GM12865 (cell line): Measurements from ENCODE around the gene ERCC6L2.

Experiments used
- DNase-seq: peaks from one replicate; pipeline ENCODE4 v3.0.0; 2010; ENCODE audit warnings: low read depth
- H3K4me3 ChIP-seq: 2 replicates; pipeline ENCODE4 v1.5.1; 2011; ENCODE audit warnings: mild to moderate bottlenecking, low read depth, low read length, control low read depth
- CTCF ChIP-seq: IDR thresholded peaks from 2 replicates; pipeline ENCODE4 v1.5.1; 2011; ENCODE audit warnings: low read length, control low read depth, low read depth, inconsistent platforms; ENCODE audit not compliant: insufficient read depth; ENCODE audit errors: missing control alignments

Gene ERCC6L2

DNA sequence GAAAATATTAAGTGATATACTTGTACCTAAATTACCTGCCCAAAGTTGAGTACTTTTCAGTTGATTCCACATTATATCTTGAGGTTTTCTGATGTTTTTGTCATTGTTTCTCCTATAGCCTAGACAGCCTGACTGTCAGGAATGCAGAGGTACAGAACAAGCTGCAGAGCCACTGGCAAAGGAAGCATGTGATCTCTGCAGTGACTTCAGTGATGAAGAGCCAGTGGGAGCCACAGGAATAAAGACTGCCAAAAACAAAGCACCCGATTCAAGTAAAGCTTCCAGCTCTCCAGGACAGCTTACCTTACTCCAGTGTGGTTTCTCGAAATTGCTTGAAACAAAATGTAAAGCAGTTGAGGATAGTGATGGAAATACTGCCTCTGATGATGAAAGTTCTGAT, 96.3 kb downstream of the ERCC6L2 start:
- H3K4me3 ChIP-seq: no peak overlapping the region
- TF ChIP-seq CTCF: no peak
- no peak for DNase-seq

GRCh38 chr9:95974389-95974788, 98.9 kb downstream of the ERCC6L2 start:
- H3K4me3 ChIP-seq: no peak overlapping the region
- DNase-seq: no peak
- TF ChIP-seq CTCF: no peak

GRCh38 chr9:95977371-95977770, 101.9 kb downstream of the ERCC6L2 start:
- TF ChIP-seq CTCF: no peak
- no peak overlapping the region for H3K4me3 ChIP-seq
- no peak for DNase-seq

DNA sequence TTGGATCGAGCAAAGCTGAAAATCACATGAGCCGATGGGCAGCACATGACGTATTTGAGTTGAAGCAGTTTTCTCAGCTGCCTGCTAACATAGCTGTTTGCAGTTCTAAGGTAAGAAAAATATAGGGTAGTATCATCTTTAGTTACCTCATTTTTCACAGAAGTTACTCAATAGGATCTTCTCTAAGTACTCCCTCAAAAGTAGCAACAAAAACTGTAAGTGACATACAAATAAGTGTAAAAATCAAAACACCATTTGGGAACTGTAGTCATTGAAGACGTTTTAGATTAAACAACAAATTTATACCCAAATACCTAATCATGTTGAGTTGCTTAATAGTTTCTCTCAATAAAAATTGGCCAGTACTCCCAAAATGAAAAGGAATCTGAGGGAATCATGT, 102.6 kb downstream of the ERCC6L2 start:
- TF ChIP-seq CTCF: no peak
- no peak overlapping the region for H3K4me3 ChIP-seq
- no peak for DNase-seq

GRCh38 chr9:95979446-95979845, 104.0 kb downstream of the ERCC6L2 start:
- no peak for DNase-seq
- no peak overlapping the region for H3K4me3 ChIP-seq
- TF ChIP-seq CTCF: no peak

DNA sequence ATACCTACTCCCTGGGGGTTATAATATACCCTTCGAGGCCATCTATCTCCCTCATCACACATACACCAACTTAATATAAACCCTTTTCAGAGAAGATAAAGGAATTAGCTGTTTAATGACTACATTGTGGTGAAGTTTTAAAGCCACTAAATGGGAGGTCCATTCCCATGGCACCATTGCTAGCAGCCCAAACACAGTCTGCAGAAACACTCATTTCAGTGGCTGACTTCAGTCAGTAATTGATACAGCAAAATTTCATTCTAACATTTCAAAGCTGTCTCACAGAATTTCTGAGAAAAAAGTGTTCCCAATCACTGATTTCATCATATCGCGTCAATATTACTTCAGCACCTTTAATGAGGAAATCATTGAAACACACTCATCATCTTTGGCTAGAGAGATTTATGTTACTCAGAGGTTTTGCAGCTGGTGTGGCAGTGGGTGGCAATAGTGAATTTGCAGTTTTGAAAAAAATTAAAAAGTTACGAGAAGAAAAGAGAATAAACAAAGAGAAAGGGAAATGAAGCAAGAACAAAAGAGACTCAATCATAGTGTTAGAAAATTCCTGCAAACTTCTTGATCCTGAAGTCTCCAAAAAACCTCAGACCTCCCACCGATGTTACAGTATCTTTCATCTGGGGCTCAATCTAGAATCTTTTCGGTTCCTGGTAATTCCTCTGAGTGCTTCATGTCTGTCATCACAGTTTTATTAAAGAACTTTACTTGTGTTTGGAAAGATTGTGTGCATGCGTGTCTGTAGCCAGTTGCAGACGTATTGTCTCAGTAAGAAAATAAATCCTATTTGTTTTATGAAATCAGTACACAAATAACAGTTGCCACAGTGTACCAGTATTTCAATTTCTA, 105.0 kb downstream of the ERCC6L2 start:
- no peak overlapping the region for H3K4me3 ChIP-seq

More for the DNA sequence above, 105.0 kb downstream of the ERCC6L2 start:
- TF ChIP-seq CTCF: no peak
- no peak for DNase-seq
